Thyroid gland (tissue), 4 donors: ENCODE results near the gene PHF13.

ENCODE experiments used
- CTCF ChIP-seq, 6 experiments: fragments of 200-600 bp in 3 of 6; fragments of 450-650 bp in 3 of 6; sonication (generic) in 3 of 6; IDR thresholded peaks; one replicate each; pipeline ENCODE4 v1.5.1; 2016 to 2019; ENCODE audit warnings: antibody characterized with exemption in 6 of 6, mild to moderate bottlenecking in 2 of 6, inconsistent platforms in 1 of 6, moderate library complexity in 1 of 6
- POLR2A ChIP-seq, 2 donors: fragments of 450-650 bp; IDR thresholded peaks; one replicate each; pipeline ENCODE4 v1.6.1; 2017; ENCODE audit warnings: antibody characterized with exemption in 2 of 2, mild to moderate bottlenecking in 2 of 2, moderate library complexity in 1 of 2

GRCh38 chr1:6613361-6614018 lies at the start of gene PHF13:
- TF ChIP-seq CTCF (IDR thresholded peaks at IDR 0.05) (no peak), POLR2A (IDR thresholded peaks at IDR 0.05) (peak in 1 of 2 donors; percentile 75)
